PC-9 (cell line): ENCODE measurements around the gene SULT1E1.

Experiments
- CTCF ChIP-seq: fragments of 200-600 bp; sonication (generic); conservative IDR thresholded peaks from 2 replicates; pipeline ENCODE4 v1.6.1; 2017; ENCODE audit warnings: mixed run types, antibody characterized with exemption, mild to moderate bottlenecking, moderate library complexity
- EZH2 ChIP-seq: fragments of 200-600 bp; sonication (generic); IDR thresholded peaks from 2 replicates; pipeline ENCODE4 v1.8.0; 2017; ENCODE audit warnings: antibody characterized with exemption, low read depth

- no peak for TF ChIP-seq CTCF
- TF ChIP-seq EZH2, result no peak
These were observed 16.6 kb downstream of the SULT1E1 start for GRCh38 chr4:69843301-69843700.
